ENCODE measurements around the gene KRTAP5-7.

KRTAP5-7 gene

DNA sequence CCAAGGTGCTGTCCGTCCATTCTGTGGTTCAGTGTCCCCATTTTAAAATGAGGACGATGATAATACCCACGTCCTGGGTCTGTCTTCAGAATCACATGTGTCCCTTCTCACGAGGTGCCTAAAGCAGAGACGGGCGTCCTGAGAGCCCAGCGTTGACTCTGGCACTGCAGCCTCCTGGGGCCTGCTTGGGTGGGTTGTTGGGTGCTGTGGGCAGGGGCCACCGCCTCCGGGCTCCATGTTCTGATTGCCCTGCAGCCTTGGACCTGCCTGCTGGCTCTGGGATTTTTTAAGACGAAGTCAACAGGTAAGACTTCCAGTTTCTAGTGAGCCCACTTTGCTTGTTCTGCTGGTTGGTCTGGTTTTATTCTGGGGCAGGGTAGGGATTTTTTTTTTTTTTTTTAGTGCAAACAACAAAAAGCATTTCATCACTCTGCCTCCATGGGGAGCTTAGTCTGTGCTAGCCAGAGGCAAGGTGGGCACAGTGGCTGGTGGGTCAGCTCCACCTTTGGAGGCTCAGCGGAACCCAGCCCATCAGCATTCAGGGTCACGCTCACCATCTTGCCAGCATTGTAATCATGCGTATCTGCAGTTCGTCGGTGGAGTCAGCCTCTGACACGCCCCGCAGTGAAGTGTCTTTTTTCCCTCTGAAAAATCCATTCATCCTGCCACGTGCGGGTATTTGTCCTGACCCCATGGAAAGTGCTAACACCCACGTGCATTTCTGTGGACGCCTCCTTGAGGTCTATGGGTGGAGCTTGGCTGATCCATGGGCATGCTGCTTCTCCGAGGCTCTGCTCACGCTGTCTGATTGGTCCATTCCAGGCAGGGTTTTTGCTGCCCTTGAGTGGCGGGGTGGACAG is 45.7 kb upstream of the KRTAP5-7 start (continued):
- TF ChIP-seq CREB5 (CRISPR knock-in tag; IDR thresholded peaks at IDR 0.05; ENCODE audit: low read depth): no peak

DNA sequence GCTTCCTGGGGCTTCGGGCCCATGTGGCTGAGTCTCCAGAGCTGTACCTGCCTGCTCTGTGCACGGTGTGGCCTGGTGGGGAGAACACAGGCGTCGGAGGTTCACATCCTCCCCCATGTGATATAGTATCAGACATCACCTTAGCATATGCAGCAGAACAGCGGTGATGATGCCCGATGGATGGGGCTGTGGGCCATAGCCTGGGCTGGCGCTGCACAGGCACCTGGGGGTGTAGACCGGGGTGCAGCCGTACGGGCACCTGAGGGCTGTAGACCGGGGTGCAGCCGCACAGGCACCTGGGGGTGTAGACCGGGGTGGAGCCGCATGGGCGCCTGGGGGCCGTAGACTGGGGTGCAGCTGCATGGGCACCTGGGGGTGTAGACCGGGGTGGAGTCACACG is 44.9 kb upstream of the KRTAP5-7 start:
- no peak for ATAC-seq
- TF ChIP-seq, protein P1, sequence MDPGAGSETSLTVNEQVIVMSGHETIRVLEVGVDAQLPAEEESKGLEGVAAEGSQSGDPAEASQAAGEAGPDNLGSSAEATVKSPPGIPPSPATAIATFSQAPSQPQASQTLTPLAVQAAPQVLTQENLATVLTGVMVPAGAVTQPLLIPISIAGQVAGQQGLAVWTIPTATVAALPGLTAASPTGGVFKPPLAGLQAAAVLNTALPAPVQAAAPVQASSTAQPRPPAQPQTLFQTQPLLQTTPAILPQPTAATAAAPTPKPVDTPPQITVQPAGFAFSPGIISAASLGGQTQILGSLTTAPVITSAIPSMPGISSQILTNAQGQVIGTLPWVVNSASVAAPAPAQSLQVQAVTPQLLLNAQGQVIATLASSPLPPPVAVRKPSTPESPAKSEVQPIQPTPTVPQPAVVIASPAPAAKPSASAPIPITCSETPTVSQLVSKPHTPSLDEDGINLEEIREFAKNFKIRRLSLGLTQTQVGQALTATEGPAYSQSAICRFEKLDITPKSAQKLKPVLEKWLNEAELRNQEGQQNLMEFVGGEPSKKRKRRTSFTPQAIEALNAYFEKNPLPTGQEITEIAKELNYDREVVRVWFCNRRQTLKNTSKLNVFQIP (CRISPR knock-in tag; IDR thresholded peaks at IDR 0.05; ENCODE audit: borderline replicate concordance, low read depth): no peak
- TF ChIP-seq TOX (CRISPR knock-in tag; IDR thresholded peaks at IDR 0.05; ENCODE audit: borderline replicate concordance): no peak
- TF ChIP-seq RARB (CRISPR knock-in tag; IDR thresholded peaks at IDR 0.05): no peak
- no peak for TF ChIP-seq ISL1 (CRISPR knock-in tag; IDR thresholded peaks at IDR 0.05)
- no peak for TF ChIP-seq TCF4 (CRISPR knock-in tag; IDR thresholded peaks at IDR 0.05; ENCODE audit: borderline replicate concordance)
- no peak for TF ChIP-seq CREB5 (CRISPR knock-in tag; IDR thresholded peaks at IDR 0.05; ENCODE audit: low read depth)
- no peak for TF ChIP-seq PPARA (CRISPR knock-in tag; IDR thresholded peaks at IDR 0.05; ENCODE audit: borderline replicate concordance)
- no peak for TF ChIP-seq ZC3H10 (CRISPR knock-in tag; IDR thresholded peaks at IDR 0.05)
- no peak for TF ChIP-seq PATZ1 (CRISPR knock-in tag; IDR thresholded peaks at IDR 0.05; ENCODE audit: borderline replicate concordance)
- TF ChIP-seq, protein P2, sequence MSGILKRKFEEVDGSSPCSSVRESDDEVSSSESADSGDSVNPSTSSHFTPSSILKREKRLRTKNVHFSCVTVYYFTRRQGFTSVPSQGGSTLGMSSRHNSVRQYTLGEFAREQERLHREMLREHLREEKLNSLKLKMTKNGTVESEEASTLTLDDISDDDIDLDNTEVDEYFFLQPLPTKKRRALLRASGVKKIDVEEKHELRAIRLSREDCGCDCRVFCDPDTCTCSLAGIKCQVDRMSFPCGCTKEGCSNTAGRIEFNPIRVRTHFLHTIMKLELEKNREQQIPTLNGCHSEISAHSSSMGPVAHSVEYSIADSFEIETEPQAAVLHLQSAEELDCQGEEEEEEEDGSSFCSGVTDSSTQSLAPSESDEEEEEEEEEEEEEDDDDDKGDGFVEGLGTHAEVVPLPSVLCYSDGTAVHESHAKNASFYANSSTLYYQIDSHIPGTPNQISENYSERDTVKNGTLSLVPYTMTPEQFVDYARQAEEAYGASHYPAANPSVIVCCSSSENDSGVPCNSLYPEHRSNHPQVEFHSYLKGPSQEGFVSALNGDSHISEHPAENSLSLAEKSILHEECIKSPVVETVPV (CRISPR knock-in tag; IDR thresholded peaks at IDR 0.05): no peak
- TF ChIP-seq ZNF565 (CRISPR knock-in tag; conservative IDR thresholded peaks at IDR 0.05; ENCODE audit: low read depth): no peak

DNA sequence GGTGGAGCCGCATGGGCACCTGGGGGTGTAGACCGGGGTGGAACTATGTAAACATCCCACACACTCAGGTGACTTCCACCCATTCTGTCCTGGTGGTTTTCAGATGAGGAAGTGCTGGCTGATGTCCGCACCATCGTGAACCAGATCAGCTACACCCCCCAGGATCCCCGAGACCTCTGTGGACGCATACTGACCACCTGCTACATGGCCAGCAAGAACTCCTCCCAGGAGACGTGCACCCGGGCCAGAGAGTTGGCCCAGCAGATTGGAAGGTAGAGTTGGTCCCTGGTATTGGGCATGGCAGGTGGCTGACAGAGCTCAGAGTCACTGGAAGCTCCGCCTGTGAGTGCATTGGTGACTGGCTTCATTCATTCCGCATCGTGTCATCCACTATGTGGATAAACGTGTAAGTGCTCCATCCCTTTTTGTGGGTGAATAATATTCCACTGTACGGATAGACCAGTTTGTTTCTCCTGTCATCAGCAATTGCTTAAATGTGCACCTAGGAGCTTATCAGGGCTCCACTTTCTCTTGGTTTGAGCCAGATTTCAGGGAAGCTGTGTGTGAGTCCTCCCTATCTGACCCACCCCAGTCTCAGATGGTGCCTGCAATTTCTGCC is 44.2 kb upstream of the KRTAP5-7 start:
- ATAC-seq: no peak
- no peak for TF ChIP-seq ZFP30 (CRISPR knock-in tag; IDR thresholded peaks at IDR 0.05)
- TF ChIP-seq TCF4 (CRISPR knock-in tag; IDR thresholded peaks at IDR 0.05; ENCODE audit: borderline replicate concordance): no peak
- no peak for TF ChIP-seq CSDC2 (CRISPR knock-in tag; IDR thresholded peaks at IDR 0.05)
- no peak for TF ChIP-seq CREB5 (CRISPR knock-in tag; IDR thresholded peaks at IDR 0.05; ENCODE audit: low read depth)
- TF ChIP-seq TOX (CRISPR knock-in tag; IDR thresholded peaks at IDR 0.05; ENCODE audit: borderline replicate concordance): no peak
- TF ChIP-seq, protein P2 (CRISPR knock-in tag; IDR thresholded peaks at IDR 0.05): no peak
- no peak for TF ChIP-seq ZC3H10 (CRISPR knock-in tag; IDR thresholded peaks at IDR 0.05)
- TF ChIP-seq OSR1 (CRISPR knock-in tag; IDR thresholded peaks at IDR 0.05): no peak
- TF ChIP-seq ISL1 (CRISPR knock-in tag; IDR thresholded peaks at IDR 0.05): no peak
- no peak for TF ChIP-seq PPARA (CRISPR knock-in tag; IDR thresholded peaks at IDR 0.05; ENCODE audit: borderline replicate concordance)
- TF ChIP-seq, protein P1 (CRISPR knock-in tag; IDR thresholded peaks at IDR 0.05; ENCODE audit: borderline replicate concordance, low read depth): no peak
- no peak for TF ChIP-seq BACH2 (CRISPR knock-in tag; IDR thresholded peaks at IDR 0.05; ENCODE audit: borderline replicate concordance)
- no peak for TF ChIP-seq ZNF70 (CRISPR knock-in tag; IDR thresholded peaks at IDR 0.05)
- no peak for TF ChIP-seq PATZ1 (CRISPR knock-in tag; IDR thresholded peaks at IDR 0.05; ENCODE audit: borderline replicate concordance)
- no peak for TF ChIP-seq ARNTL (CRISPR knock-in tag; IDR thresholded peaks at IDR 0.05; ENCODE audit: borderline replicate concordance, low read depth)
- TF ChIP-seq SNAI2 (CRISPR knock-in tag; IDR thresholded peaks at IDR 0.05): no peak
- TF ChIP-seq ZFP3 (CRISPR knock-in tag; IDR thresholded peaks at IDR 0.05): no peak
- no peak for TF ChIP-seq ZNF565 (CRISPR knock-in tag; conservative IDR thresholded peaks at IDR 0.05; ENCODE audit: low read depth)
